ENCODE measurements around the gene NKX1-2.

The NKX1-2 gene

GRCh38 chr10:124474514-124475070 lies 24.8 kb upstream of the NKX1-2 start:
- DNase-seq: no peak

- DNase-seq: no peak
Measured at GRCh38 chr10:124473070-124473469, 23.2 kb upstream of the NKX1-2 start.

DNA sequence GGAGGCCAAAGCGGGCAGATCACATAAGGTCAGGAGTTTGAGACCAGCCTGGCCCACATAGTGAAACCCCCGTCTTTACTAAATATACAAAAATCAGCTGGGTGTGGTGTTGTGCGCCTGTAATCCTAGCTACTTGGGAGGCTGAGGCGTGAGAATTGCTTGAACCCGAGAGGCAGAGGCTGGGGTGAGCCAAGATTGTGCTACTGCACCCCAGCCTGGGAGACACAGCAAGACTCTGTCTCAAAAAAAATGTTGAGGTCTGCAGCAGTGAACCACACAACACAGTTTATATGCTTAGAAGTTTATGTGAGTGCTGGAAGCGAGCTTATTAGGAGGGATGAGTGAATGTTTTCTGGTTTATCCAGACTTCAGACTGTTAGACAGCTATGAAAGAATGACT lies 22.2 kb upstream of the NKX1-2 start:
- DNase-seq: no peak

GRCh38 chr10:124470544-124471434 lies 21.0 kb upstream of the NKX1-2 start:
- DNase-seq: no peak

- DNase-seq: no peak
Measured at GRCh38 chr10:124469956-124470484, 20.2 kb upstream of the NKX1-2 start.

- no peak for DNase-seq
Measured at GRCh38 chr10:124468624-124469023, 18.8 kb upstream of the NKX1-2 start.

DNA sequence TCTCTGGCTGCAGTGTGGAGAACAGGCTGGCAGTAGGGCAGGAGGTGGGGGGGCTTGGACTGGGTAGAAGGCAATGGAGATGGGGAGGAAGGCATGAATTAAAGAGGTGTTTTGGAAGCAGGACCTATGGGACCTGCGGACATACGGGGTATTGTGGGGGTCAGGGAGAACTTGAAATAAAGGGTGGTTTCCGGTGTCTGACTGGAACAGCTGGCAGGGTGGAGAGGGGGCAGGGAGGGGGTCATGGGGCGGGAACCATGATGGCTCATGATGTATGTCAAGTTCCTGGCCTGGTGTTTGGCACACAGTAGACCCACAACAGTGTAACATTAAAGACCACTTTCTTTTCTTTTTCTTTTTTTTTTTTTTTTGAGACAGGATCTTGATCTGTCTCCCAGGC lies 17.3 kb upstream of the NKX1-2 start:
- DNase-seq: no peak

DNA sequence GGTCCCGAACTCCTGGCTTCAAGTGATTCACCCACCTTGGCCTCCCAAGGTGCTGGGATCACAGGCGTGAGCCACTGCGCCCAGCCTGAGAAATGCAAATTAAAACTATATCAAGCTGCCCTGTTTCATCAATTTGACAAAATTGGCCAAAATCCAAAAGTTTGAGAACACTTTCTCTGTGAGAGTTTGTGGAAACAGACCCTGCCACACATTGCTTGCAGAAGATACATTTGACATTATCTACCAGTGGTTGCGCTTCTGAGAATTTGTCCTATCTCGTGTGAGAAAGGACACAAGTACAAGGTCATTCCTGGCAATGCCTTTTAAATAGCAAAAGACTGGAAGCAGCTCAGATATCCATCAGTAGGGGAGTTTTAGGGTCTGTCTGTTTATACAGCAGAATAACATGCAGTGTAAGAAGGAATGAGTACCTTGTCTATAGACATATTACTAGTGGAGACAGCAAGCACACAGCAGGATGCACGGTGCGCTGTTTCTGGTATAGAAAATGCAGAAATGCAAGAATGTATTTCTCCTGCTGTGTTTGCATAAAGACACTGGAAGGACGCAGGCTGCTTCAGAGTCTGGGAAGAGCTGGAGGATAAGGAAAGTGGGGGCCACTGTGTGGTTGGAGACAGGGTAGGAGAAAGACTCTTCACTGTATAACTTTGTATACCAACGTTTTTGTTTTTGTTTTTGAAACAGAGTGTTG lies 16.1 kb upstream of the NKX1-2 start:
- no peak for DNase-seq

GRCh38 chr10:124465003-124465776 lies 15.4 kb upstream of the NKX1-2 start:
- no peak for DNase-seq

DNA sequence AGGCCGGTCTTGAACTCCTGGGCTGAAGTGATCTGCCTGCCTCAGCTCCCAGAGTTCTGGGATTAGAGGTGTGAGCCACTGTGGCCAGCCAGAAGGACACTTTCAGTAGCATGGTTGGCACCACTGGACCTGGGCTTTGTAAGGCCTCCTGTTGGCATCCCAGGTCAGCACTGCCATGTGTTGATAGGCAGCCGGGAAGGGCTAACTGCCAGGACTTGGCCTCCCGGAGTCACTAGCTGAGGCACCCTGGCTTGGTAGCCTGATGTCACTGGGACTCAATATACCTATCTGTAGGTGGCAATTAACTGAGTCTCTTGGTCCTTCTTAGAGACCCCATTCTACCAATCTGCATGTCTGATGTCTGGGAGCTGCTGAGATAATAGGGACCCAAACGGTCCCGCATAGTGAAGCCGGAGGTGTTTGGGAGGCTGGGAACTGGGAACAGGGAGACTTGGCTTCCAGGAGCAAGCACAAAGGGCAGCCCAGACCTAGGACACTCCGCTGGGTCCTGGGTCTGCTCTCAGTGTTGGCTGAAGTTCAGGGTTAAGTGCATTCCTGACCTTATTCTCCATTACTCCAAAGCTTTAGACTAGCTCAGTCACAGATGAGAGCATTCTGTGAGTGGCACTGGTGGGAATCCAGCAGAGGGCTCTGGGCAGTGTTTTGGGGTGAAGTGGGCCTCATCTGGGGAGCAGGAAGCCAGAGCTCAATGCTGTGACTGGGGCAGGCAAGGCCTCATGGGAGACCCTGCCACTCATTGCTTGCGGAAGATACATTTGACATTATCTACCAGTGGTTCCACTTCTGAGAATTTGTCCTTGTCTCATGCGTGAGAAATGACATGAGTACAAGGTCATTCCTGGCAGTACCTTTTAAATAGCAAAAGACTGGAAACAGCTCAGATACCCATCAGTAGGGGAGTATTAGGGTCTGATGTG lies 14.5 kb upstream of the NKX1-2 start:
- no peak for DNase-seq

- no peak for DNase-seq
Measured at GRCh38 chr10:124462348-124462695, 12.5 kb upstream of the NKX1-2 start.

GRCh38 chr10:124461642-124462347 lies 12.0 kb upstream of the NKX1-2 start, which contains the start of gene LHPP:
Gene LHPP, plus strand, starts transcription at chr10:124461823. Its CDS starts 40 bp downstream, at chr10:124461863.
- peak; percentile 69 for DNase-seq

DNA sequence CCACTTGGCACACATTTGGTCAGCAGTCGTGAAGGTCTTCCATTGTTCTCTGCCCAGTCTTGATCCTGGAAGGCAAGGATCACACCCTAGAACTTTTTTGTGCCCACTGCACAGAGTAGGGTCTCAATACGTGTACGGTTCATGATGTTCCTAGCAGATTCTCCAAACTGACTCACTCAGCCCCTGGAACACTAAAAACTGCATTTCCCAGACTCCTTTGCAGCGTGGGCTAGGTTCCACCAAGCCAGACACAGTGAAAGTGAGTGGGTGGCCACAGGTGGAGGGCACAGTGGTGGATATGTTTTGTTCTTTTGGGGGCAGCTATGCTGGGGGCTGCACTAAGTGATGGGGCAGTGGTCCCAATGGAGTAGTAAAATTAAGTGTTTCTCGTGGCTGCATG lies 10.3 kb upstream of the NKX1-2 start:
- no peak for DNase-seq

- no peak for DNase-seq
Measured at GRCh38 chr10:124459395-124459794, 9.6 kb upstream of the NKX1-2 start.

DNA sequence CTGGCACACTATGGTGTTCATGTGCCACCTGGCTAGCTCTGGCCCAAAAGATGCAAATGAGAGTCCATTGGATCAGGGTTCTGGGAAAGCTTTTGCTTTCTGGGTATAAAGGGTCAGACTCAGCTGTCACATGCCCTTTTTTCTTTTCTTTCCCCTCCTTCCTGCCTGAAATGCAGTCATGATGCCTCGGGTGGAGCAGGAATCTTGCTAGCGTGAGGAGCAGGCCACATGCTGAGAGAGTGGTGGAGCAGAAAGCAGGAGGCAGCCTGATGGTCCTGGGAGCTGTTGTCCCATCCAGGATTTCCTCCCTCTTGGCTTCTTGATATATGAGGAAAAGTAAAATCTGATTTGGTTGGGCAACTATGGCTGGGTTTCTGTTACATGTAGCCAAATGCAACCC lies 9.1 kb upstream of the NKX1-2 start:
- DNase-seq: no peak

DNA sequence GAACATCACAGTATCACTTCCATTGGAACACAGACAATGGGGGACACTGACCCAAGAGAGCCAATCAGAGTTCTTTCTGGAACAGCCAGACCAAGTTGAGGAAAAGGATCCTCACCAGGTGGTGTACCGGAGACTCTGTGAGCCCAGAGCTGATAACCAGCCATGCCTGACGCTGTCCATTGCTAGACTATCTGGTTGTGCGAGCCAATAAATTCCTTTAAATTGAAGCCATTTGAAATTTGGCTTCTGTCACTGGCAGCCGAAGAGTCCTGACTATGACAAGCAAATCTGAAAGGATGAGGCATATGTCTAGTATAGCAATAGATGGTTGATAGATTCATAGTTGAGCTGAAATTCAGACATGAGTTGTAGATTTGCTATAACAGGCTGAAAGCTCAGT lies 8.6 kb upstream of the NKX1-2 start:
- DNase-seq: no peak

GRCh38 chr10:124455441-124455840 lies 5.6 kb upstream of the NKX1-2 start:
- DNase-seq: no peak

- no peak for DNase-seq
Measured at GRCh38 chr10:124453960-124454610, 4.2 kb upstream of the NKX1-2 start.

- DNase-seq: no peak
Measured at GRCh38 chr10:124451276-124451675, 1.4 kb upstream of the NKX1-2 start.

DNA sequence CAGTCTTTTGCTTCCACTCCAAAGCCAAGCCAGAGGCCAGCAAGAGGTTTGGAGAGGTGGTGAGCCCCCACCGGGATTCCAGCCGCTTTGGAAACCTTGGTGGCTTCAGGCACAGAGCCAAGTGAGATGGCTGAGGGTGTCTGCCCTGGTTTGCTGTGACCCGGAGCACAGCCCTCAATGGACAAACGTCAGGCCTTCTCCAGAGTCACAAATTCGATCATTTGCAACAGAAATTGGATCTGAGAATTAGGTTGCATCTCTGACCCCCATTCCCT lies 885 bp upstream of the NKX1-2 start:
- DNase-seq: no peak

All from fibroblast of upper back skin (primary cell).